H1 (cell line): ENCODE results near the gene JPH2. TPM values are rescaled to one million over a fixed set of nuclear protein-coding genes. Genes with fewer than 3 reads are reported as not detected.

ENCODE experiments used
- BRCA1 ChIP-seq: IDR thresholded peaks from 2 replicates; pipeline ENCODE4 v1.6.1; 2012; ENCODE audit warnings: low read depth, low read length, improper control_type of control experiment
- CEBPB ChIP-seq: IDR thresholded peaks from 2 replicates; pipeline ENCODE4 v1.6.1; 2012; ENCODE audit warnings: low read depth, low read length
- E2F6 ChIP-seq: IDR thresholded peaks from 2 replicates; pipeline ENCODE4 v1.6.1; 2012; ENCODE audit warnings: inconsistent platforms
- GABPA ChIP-seq: IDR thresholded peaks from 2 replicates; pipeline ENCODE4 v1.6.1; 2011; ENCODE audit warnings: mild to moderate bottlenecking, low read length, moderate library complexity, borderline replicate concordance; ENCODE audit not compliant: insufficient read depth
- HDAC6 ChIP-seq: IDR thresholded peaks from one replicate; pipeline ENCODE4 v1.7.1; 2012; ENCODE audit warnings: low read depth, mild to moderate bottlenecking, inconsistent platforms, low read length, moderate library complexity
- SAP30 ChIP-seq: fragments of 300-600 bp; sonication (generic); IDR thresholded peaks from 2 replicates; pipeline ENCODE4 v1.7.1; 2012; ENCODE audit warnings: low read length, moderate library complexity, mild to moderate bottlenecking, inconsistent platforms; ENCODE audit not compliant: insufficient read depth, insufficient replicate concordance
- SP1 ChIP-seq: IDR thresholded peaks from 2 replicates; pipeline ENCODE4 v1.6.1; 2011; ENCODE audit warnings: low read depth, low read length
- SP4 ChIP-seq: IDR thresholded peaks from 2 replicates; pipeline ENCODE4 v1.6.1; 2012; ENCODE audit warnings: low read length, inconsistent platforms
- polyA plus RNA-seq, 7 experiments: library from polyadenylated mRNA; depleted of rRNA in 3 of 7; stranded (reverse) in 5 of 7; unstranded in 2 of 7; fragments of >200 nt in 5 of 7; fragments of 200-250 nt in 2 of 7; gene quantifications; 1 replicate in 5 of 7; 2 replicates in 1 of 7; 4 replicates in 1 of 7; pipeline versions ENCODE4 v1.2.1 to v1.2.3, GENCODE V29; 2011 to 2013; ENCODE audit warnings: missing spikeins in 2 of 7, mixed read lengths in 2 of 7
- total RNA-seq: library from RNA; stranded (reverse); fragmentation: NEBNext Ultra II Directional; extraction: Animal tissue kit (Norgen Biotek cat#: 25700); gene quantifications from 2 replicates; pipeline ENCODE4 v1.2.1, GENCODE V29; 2021

JPH2 gene
- total and polyA plus RNA-seq, 2 of the 8 experiments (the other 6 are each of a cell fraction or from before 2014, with no cell fraction given): 0.59 to 1.3 TPM

GRCh38 chr20:44210406-44211176 lies 23.6 kb upstream of the JPH2 start, which contains the start of gene OSER1 (continued):
- TF ChIP-seq CEBPB (peak; percentile 90), GABPA (no peak), E2F6 (peak; percentile 42), SAP30 (no peak), HDAC6 (no peak), SP1 (no peak; the same call in 1 of the 2 replicates), SP4 (peak; percentile 61; the same call in 1 of the 2 replicates), BRCA1 (no peak)
- TF ChIP-seq, all 59 proteins: peak for 23
